ENCODE data around the gene PITX3.
A peak's percentile ranks its signal among the peaks of the same experiment; 100 is the strongest.

Gene PITX3

DNA sequence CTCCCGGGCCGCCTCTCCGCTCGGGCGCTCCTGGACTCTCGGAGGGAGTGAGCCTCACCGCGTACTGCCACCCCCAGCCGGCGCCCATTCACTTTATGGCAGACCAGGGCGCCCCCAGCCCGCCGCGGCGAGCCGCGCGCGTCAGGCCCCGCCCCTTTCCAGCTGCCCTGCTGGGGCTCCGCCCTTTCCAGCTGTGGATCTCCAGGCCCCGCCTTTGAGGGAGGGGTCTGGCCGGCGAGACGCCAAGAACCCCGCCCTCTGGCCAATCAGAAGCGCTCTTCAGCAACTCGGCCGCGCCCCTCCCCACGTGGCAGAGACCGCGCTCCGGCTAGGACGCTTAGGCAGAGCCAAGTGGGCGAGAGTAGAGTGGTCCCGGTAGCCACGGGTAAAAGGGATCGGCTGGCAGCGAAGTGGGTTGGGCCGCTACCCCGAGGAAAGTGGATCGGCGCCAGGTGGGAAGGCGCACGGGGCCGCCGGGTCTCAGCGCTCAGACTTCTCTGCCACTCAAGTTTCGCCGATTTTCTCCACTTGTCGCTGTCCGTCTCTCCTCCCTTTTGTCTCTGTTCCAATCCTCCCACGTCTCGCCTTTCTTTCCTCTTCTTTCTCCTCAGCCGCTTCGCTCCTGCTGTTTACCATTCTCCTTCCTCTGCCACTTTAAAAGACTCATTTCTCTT lies at the start of gene PITX3:
Gene PITX3, minus strand, starts transcription at position 69 of the 674 bp plus-strand sequence. CDS start 9,432 bp downstream, outside the sequence.
- DNase-seq (ENCODE audit: low read depth) = peak; percentile 86

- no peak for DNase-seq (ENCODE audit: low read depth)
Measured at GRCh38 chr10:102289840-102290239, 48.5 kb upstream of the PITX3 start.

DNA sequence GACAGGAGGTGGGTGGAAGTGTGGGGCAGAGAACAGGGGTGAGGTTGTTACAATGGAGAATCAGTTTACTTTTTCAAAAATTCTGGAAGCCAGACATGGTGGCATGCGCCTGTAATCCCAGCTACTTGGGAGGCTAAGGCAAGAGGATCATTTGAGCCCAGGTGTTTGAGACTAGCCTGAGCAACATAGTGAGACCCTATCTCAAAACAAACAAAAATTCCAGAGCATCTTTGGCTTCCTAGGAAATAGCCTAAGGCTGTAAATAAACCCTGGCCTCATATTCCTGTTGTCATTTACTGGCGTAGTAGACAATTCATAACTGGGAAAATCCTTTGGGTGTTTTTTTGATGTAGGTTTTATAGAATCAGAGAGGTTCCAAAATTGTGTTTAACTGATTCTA lies 48.0 kb upstream of the PITX3 start:
- no peak for DNase-seq (ENCODE audit: low read depth)

DNA sequence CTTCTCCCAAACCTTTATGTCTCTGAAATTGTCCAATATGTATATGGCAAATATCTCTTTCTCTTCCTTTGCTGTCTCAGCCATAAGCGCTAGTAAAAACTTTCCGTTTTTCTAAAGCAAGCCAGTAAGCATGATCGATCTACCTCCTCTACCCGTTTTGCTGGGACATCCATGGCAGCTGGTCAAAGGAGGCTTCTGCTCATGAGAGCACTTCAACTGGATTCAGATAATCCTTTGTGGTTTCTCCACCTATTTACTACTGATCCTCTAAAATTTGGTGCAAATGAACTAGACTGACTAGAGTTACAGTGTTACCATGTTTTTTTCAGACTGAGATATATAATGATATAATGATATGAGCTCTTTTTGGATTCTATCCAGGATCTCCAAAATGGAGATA lies 46.7 kb upstream of the PITX3 start:
- no peak for DNase-seq (ENCODE audit: low read depth)

- no peak for DNase-seq (ENCODE audit: low read depth)
Measured at GRCh38 chr10:102287538-102287937, 46.2 kb upstream of the PITX3 start.

DNA sequence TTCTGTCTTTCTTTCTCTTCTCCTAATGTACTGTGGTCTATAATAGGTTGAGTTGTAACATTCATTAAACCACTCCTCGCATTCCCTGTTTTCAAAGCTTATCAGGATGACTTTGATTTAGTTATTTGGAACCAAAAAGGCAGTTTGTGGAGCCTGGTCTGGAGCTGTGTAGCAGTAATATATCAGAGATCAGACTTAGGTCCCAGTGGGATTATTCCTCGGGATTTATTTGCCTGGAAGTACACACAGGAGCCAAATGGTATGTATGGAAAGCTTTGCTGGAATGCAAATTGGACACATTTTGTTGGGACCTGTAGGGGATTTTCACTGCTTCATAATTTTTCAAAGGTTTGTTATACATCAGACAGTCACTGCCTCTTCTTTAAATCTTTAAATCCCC lies 44.9 kb upstream of the PITX3 start:
- DNase-seq (ENCODE audit: low read depth) = no peak

- DNase-seq (ENCODE audit: low read depth) = no peak
Measured at GRCh38 chr10:102285133-102285532, 43.8 kb upstream of the PITX3 start.

GRCh38 chr10:102284531-102284930 lies 43.2 kb upstream of the PITX3 start:
- no peak for DNase-seq (ENCODE audit: low read depth)

DNA sequence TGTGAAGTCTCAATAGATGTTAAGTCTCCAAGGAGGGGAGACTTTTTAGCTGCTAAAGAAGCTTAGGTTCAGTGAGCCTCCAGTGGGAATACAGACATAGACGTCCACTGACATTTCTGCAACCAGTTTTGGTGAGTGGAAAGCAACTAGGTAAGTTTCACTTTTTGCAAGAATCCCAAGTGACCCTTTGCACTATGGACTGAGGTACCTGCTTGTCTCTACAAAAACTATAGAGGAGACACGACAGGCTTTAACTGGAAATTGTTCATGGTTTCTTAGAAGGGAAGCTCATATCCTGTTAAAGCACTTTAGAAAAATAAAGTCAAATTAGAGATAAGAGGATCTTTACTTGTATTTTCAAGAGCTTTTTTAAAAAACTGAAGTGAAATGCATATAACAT lies 42.6 kb upstream of the PITX3 start:
- no peak for DNase-seq (ENCODE audit: low read depth)

DNA sequence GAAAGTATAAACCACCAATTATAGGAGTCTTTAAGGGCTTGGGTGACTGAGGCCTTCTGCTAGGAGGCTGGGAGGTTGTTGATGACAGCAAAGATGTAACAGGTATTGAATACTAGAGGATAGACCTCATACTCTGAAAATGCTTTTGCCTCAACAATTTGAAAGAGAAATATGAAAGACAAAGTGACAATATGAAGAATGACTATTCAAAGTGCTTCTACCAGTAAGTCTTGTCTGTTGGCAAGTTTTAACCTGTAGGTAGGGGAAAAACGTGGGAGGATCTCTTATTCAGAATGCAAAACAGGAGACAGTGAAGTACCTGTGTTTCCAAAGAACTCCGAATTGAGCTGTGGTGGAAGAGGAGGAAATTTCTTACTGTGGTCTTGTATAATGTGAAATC lies 42.2 kb upstream of the PITX3 start:
- no peak for DNase-seq (ENCODE audit: low read depth)

DNA sequence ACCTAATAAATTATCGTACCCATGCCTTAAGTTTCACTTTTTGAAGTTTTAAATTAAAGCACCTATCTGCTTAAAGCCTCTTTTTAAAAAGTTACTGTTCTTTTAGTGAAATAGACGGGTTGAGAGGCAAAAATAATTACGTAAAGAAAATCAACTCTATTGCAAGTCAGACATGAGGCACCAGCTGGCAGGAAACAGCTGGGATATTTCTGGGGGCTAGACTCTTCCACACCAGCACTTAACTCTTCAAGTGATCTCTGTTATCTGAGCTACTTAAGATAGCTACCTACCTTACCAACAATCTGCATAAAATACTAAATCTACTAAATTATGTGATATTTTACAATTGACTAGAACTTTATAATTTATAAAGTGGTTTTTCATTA lies 39.8 kb upstream of the PITX3 start:
- DNase-seq (ENCODE audit: low read depth) = no peak

GRCh38 chr10:102280397-102281101 lies 39.2 kb upstream of the PITX3 start:
- no peak for DNase-seq (ENCODE audit: low read depth)

GRCh38 chr10:102279104-102279503 lies 37.8 kb upstream of the PITX3 start:
- no peak for DNase-seq (ENCODE audit: low read depth)

DNA sequence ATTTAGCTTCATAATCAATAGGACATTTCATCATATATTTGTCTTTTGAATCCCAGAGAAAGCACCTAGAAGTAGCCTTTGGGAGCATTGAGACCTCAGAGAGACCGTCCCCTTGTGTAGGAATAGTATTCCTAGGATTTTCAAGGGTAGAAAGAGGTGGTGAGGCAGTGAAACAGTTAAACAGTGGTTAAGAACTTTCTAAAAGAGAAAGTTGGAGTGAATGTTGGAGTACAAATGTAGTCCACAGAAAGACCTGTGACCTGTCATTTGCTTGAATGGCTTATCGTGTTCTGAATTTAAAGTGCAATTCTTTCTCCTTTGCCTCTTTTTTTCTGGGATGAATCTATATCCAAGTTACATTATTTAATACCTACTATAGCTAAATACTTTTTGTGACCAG lies 34.0 kb upstream of the PITX3 start:
- DNase-seq (ENCODE audit: low read depth) = no peak

- DNase-seq (ENCODE audit: low read depth) = no peak
Measured at GRCh38 chr10:102274062-102274461, 32.8 kb upstream of the PITX3 start.

DNA sequence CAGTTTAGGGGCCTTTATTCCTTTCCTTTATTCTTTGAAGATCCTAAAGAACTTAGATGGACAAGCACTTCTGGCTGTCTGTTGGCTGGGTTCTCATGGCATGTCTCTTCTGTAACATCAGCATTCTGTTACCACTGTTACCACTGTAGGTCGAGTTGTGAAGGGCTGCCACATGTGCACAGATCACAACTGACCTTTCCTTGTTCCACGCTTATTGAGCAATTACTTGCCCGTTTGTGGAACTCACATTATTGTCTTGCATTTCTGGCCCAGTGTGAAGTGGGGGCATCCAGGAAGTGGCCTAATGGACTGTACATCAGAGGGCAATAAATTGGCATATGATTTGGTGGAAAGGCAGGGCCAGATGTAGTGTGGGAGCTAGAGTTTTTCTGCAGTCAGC lies 27.7 kb upstream of the PITX3 start:
- no peak for DNase-seq (ENCODE audit: low read depth)

DNA sequence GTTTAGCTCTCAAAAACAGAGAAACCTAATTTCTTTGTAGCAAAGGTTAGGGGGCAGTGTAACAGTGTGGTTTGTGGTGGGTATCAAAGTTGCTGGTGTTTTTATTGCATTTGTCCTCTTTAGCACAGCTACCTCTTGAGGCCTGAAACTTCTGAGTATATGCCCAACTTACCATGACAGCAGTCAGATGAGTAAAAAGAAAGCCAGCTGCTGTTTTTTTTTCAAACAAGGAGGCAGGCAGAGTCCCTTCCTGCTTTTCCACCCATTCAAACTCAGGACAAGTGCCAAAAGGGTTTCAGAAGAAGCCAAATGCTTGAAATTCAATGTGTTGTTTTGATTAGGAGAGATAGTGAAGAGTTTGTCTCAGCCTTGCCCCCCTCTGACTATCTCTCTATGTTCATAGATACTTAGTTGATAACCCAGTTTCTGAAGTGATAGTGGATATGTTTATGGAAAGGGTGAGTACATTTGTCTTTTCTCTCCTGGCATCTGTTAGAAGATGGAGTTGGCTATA lies 27.1 kb upstream of the PITX3 start:
- no peak for DNase-seq (ENCODE audit: low read depth)

DNA sequence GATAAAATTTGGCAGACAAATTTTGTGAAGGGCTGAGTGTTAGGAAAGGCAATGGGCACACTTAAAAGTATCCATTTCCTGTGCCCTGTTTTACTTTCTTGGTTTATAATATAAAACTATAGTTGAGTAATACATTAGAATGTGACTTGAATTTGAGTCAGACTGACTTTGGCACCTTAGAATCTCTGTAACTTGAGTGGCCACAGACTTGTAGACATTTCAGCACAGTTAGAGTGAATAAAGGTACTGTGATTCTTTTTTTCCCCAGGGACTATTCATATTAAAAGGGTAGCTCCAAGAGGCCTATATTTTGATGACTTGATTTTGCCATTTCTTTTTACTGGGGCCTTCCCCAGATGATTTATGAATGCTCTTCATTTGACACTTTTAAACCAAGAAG lies 26.4 kb upstream of the PITX3 start:
- DNase-seq (ENCODE audit: low read depth) = peak; percentile 36

DNA sequence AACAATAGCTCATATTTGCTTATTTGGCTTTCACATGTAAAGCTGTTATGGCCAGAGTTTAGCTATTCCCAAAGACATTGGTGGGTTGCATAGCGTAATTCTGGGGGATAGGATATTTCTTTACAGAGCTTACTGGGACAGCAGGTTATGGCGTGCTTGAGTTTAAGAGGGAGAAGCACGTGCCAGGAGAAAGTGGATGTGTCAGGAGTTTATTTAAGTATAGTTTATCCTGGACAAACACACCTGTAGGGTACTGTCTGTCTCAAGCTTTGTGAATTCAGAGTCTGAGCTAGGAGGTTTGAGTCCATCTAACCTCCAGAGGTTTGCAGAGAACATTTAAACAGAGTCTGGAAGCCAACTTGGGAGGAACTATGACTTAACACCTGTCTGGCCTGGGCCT lies 25.4 kb upstream of the PITX3 start:
- no peak for DNase-seq (ENCODE audit: low read depth)

DNA sequence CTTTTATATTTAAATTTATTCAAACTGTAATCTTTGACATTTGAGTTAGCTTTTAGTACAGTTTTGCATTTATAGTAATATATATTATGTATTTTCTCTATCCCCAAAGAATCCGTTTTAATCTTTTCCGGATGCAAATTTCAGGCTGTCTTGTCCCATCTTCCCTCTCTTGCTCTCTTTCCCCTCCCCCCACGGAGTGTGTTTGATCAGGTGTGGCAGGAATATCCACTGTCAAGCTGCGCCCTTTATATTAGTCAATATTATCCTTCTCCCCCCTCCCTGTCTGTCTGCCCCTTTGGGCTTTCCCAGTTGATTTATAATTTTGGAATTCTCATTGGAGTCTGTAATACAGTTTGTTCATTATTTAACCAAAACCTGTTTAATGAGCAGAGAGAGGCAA lies 23.1 kb upstream of the PITX3 start:
- DNase-seq (ENCODE audit: low read depth) = no peak

- no peak for DNase-seq (ENCODE audit: low read depth)
Measured at GRCh38 chr10:102262744-102263370, 21.5 kb upstream of the PITX3 start.

GRCh38 chr10:102261842-102262241 lies 20.5 kb upstream of the PITX3 start:
- no peak for DNase-seq (ENCODE audit: low read depth)

- DNase-seq (ENCODE audit: low read depth) = no peak
Measured at GRCh38 chr10:102261196-102261595, 19.9 kb upstream of the PITX3 start.
